Small intestine (tissue), 7 donors: ENCODE measurements around the gene KCNJ12. TPM values are rescaled to one million over a fixed set of nuclear protein-coding genes. Genes with fewer than 3 reads are reported as not detected.

Experiments
- DNase-seq, 2 donors: peaks; one replicate each; pipeline versions ENCODE4 v3.0.0 to v3.0.0-alpha.2; 2013
- FAIRE-seq: peaks from 2 replicates; lab custom pipeline; 2012; peaks lifted over from hg19 to GRCh38; lab: Jason Lieb, UNC
- H3K27ac ChIP-seq, 3 donors: one replicate each; pipeline ENCODE4 v1.5.1; 2013; ENCODE audit warnings: low read length in 2 of 3, mild to moderate bottlenecking in 2 of 3, control low read depth in 1 of 3, inconsistent platforms in 1 of 3, low read depth in 1 of 3, moderate library complexity in 1 of 3
- H3K27me3 ChIP-seq, 3 donors: one replicate each; pipeline ENCODE4 v1.6.1; 2013; ENCODE audit warnings: low read length in 3 of 3, inconsistent platforms in 1 of 3; ENCODE audit not compliant: control insufficient read depth in 3 of 3, insufficient read depth in 3 of 3
- H3K36me3 ChIP-seq, 3 donors: one replicate each; pipeline ENCODE4 v1.6.1; 2013; ENCODE audit warnings: low read length in 3 of 3, inconsistent platforms in 1 of 3, low read depth in 1 of 3, mild to moderate bottlenecking in 1 of 3, moderate library complexity in 1 of 3; ENCODE audit not compliant: control insufficient read depth in 3 of 3, insufficient read depth in 2 of 3
- H3K4me1 ChIP-seq, 3 donors: one replicate each; pipeline ENCODE4 v1.6.1; 2013; ENCODE audit warnings: low read length in 2 of 3, inconsistent platforms in 1 of 3, low read depth in 1 of 3, mild to moderate bottlenecking in 1 of 3, moderate library complexity in 1 of 3; ENCODE audit not compliant: control insufficient read depth in 3 of 3, insufficient read depth in 2 of 3
- H3K4me3 ChIP-seq, 3 donors: one replicate each; pipeline ENCODE4 v1.5.1; 2013; ENCODE audit warnings: low read length in 3 of 3, control low read depth in 1 of 3, inconsistent platforms in 1 of 3, low read depth in 1 of 3, mild to moderate bottlenecking in 1 of 3, moderate library complexity in 1 of 3
- H3K9me3 ChIP-seq, 2 donors: one replicate each; pipeline ENCODE4 v1.6.1; 2013; ENCODE audit warnings: low read depth in 1 of 2, low read length in 1 of 2; ENCODE audit not compliant: control insufficient read depth in 2 of 2, insufficient read depth in 1 of 2
- WGBS, 3 donors: extraction: QIAGEN DNeasy Blood & Tissue Kit; methylation state at CpG; one replicate each; pipeline ENCODE4 v1.1.7; 2013; 5-methylcytosine and 5-hydroxymethylcytosine counted together
- polyA plus RNA-seq, 4 donors: library from polyadenylated mRNA; stranded (reverse) in 3 of 4; unstranded in 1 of 4; fragments of 200-250 nt in 3 of 4; fragments of 120-200 nt in 1 of 4; gene quantifications; one replicate each; pipeline versions ENCODE4 v1.2.1 to v1.2.3, GENCODE V29; 2013
- donor health status: healthy with polysubstance abuse.
- donor health status: control.
- donor health status: control.
- donor health status: Bipolar disorder and iron deficiency.
- donor health status: healthy.

Gene KCNJ12
- polyA plus RNA-seq, 4 donors, result 2.0 to 17.8 TPM; not detected in 2

GRCh38 chr17:21467739-21468490, 91.8 kb downstream of the KCNJ12 start:
- WGBS, 3 donors, result 87 to 90% (median 89%) methylated on average over 13 of the region's 13 CpGs
- Histone ChIP-seq H3K4me3 (no peak overlapping the region), H3K9me3 (no peaks in the 10 kb centered on the region), H3K27ac (no peak overlapping the region), H3K27me3 (peaks cover 0 to 16% (median 3%) of the 10 kb centered on the region in 3 donors), H3K4me1 (peaks cover 0 to 5% (median 0%) of the 10 kb centered on the region in 3 donors), H3K36me3 (no peaks in the 10 kb centered on the region)
- no peak for FAIRE-seq
- no peak for DNase-seq

Other genes with a start within 250 kb of the KCNJ12 start
- gene DHRS7B, start 249.4 kb upstream of the KCNJ12 start, polyA plus RNA-seq, result 10 to 100 TPM; 23.5 to 33.7 (median 27.8) TPM
- 10 to 100 TPM; 21.5 to 38.7 (median 26.9) TPM for gene TMEM11, start 162.2 kb upstream of the KCNJ12 start, polyA plus RNA-seq
- 1 to 10 TPM; 2.4 to 7.5 (median 2.9) TPM for gene NATD1, start 122.9 kb upstream of the KCNJ12 start, polyA plus RNA-seq
- gene MAP2K3, start 91.6 kb upstream of the KCNJ12 start, polyA plus RNA-seq, result 10 to 100 TPM; 48.5 to 98.2 (median 73.7) TPM